GM21360 (cell line): Measurements from ENCODE around the gene GGT7.
"Not testable (repeated sequence)": the region's sequence is repeated elsewhere in the genome, so short reads cannot be mapped to it uniquely, and the experiment has no call there.

Source experiments
- ATAC-seq: cut with Tn5 transposase; IDR thresholded peaks from one replicate; pipeline ENCODE4 v1.9.1; 2021; ENCODE audit warnings: mild to moderate bottlenecking, moderate library complexity; ENCODE audit not compliant: unreplicated experiment

GGT7 gene

GRCh38 chr20:34883087-34883688, 10.5 kb upstream of the GGT7 start:
- no peak for ATAC-seq

DNA sequence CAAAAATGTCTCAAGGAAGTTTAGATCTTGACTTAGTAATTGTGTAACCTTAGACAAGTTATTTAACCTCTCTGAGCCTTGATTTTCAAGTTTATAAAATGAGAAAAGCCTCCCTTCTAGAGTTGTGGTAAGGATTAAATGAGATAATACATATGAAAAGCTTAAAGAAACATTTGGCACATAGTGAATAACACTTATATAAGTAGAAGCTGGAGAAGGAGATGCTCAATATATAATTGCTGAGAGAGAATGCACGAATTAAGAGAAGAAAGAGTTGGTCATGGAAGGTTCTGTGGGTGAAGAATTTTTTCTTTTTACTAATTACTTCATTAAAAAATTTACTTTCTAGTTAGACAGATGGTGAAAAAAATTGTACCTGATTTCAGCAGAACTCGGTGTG, 9.0 kb upstream of the GGT7 start:
- ATAC-seq, result no peak

DNA sequence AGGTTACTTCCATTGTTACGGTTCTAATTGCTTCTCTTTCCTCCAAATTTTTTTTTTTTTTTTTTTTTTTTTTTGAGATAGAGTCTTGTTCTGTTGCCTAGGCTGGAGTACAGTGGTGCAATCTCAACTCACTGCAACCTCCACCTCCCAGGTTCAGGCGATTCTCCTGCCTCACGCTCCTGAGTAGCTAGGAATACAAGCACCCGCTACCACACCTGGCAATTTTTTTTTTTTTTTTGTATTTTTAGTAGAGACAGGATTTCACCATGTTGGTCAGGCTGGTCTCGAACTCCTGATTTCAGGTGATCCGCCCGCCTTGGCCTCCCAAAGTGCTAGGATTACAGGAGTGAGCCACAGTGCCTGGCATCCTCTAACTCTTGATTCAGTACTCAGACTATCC, 8.3 kb upstream of the GGT7 start:
- not testable (repeated sequence) for ATAC-seq

DNA sequence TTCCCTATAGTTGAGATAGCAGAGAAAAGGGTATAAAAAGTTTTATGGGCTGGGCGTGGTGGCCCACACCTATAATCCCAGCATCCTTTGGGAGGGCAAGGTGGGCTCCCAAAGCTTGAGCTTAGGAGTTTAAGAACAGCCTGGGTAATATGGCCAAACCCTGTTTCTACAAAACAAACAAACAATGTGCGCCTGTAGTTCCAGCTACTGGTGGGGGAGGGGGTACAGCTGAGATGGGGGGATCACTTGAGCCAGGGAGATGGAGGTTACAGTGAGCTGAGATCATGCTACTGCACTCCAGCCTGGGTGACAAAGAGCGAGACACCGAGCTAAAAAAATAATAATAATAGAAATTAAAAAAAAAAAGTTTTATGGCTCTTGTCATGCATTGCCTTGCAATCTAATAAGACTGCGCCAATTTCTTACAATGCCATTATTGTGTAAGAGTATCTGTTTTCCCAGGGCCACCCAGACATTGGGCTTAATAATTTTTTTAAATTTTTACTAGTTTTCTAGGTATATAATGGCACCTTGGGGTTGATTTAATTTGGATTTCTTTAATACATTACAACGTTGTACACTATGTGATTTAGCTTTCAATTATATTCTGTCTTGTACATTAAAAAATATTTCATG, 7.7 kb upstream of the GGT7 start:
- no peak for ATAC-seq

DNA sequence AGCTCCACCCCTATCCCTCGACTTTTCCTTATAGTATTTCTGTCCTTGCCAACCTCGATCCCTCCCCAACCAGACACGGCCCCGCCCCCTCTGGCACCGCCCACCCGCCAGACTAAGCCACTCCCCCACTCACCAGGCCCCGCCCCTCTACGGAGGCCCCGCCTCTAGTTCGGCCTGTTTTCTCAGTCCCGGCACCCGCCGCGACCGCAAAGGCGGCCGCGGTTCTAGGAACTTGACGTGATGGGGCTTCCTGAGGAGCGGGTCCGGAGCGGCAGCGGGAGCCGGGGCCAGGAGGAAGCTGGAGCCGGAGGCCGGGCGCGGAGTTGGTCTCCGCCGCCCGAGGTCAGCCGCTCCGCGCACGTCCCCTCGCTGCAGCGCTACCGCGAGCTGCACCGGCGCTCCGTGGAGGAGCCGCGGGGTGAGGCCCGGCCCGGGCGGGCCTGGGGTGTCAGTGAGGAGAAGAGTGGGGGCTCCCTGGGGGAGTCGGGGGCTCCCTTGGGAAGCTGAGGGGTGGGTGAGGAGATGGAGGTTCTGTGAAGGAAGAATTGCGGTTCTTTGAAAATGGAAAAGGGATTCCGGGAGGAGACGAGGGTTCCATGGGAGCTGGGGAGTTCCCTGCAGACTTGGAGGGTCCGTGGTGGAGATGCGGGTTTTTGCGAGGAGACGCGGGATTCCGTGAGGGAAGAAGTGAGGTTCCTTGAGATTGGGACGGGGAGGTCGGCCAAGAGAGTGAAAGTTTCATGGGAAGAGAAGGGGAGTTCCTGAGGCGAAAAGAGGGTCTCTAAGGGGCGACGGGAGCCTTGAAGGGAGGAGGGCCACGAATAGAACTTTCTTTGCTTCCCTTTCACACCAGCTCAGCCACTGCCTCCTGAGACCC, 4.0 kb upstream of the GGT7 start, which contains the start of gene ACSS2:
Gene ACSS2 (plus strand): TSS at position 207 of the 877 bp plus-strand sequence. CDS start 34 bp downstream, at position 241.
- peak; percentile 38 for ATAC-seq

DNA sequence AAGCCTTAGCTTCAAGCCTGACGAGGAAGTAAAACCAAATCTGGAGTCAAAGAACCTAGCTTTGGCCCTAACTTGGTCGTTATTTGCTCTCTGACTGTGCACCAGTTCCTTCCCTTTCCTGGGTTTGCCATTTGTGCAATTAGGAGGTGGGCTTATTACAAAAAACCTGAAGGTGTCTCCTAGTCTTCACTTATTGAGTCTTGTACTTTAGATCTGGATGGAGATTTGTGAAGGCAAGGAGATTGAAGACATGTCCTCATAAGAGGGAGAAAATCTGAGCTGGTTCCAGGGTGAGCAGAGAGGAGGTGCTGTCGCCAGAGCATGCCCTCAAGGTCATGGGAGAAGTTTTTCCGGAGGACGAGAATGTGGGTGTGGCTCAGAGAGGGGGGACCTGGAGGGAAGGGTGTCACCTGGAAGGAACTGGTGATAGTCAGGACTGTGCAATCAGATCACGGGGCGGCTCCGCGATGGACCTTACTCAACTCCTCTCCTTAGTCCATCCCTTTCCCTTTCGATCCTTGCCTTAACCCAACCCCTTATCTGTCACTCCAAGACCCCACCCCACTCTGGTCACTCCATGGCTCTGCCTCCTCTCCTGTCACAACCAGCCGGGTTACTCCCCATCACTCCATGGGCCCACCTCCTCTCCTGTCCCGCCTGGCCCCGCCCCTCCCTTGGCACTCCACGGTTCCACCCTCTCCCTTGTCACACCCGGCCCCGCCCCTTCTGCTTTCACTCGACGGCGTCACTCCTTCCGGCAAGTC, 3.2 kb upstream of the GGT7 start:
- peak; percentile 42 for ATAC-seq

DNA sequence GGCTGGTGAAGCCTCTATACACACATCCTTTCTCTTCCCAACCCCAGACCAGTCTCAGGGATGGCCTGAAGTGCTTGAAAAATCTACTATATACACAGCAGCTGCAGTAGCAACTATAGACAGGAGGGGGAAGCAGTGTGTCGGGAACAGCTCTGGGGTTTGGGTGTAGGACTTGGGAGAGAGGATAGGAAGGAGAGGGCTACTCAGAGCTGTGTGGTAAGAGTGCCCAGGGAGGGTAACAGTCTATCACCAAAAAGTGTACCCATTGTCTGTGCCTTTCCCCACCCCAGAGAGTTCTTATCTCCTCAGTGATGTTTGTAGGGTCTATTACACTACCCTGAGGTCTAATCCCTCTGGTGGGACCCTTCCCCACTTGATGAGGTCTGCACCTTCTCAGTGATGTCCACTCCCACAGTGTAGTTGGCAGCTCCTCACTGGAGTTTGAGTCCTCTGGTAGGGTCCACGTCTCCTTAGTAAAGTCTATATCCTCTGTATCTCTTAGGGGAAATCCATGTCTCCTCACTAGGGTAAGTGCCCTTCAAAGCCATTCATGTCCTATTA, 1.5 kb upstream of the GGT7 start:
- no peak for ATAC-seq

GRCh38 chr20:34873583-34874093, 982 bp upstream of the GGT7 start:
- ATAC-seq, result no peak

DNA sequence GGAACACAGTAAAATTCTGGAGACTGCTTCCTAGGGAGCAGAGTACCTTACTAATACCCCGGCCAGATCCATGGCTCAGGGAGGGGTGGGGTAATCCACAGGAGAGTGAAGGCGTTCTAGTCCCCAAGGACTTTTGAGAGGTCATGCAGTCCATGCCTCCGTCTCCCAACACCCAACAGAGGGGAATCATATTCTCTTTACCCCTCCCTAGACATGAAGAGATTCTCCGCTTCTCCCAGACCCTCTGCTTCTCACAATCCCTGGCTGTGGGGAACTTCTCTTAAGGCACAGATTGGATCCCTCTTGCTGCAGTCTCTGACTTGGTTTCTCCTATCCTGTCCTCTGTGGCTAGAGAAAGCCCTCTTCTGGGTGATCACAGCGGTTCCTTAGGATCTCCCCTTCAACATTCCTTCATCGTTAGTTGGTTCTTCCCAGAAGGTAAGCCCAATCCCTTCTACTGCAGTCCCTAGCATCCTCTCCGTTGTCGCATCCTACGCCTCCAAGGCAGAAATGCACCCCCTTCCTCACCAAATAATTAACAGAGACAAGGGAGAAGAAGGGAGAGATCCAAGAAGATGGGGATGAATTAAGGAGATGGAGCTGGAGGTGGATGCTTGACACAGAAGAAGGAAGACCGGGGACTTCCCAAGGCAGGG, 562 bp downstream of the GGT7 start:
- no peak for ATAC-seq

GRCh38 chr20:34871320-34871926, 1.2 kb downstream of the GGT7 start:
- no peak for ATAC-seq

GRCh38 chr20:34864216-34864615, 8.4 kb downstream of the GGT7 start:
- no peak for ATAC-seq

DNA sequence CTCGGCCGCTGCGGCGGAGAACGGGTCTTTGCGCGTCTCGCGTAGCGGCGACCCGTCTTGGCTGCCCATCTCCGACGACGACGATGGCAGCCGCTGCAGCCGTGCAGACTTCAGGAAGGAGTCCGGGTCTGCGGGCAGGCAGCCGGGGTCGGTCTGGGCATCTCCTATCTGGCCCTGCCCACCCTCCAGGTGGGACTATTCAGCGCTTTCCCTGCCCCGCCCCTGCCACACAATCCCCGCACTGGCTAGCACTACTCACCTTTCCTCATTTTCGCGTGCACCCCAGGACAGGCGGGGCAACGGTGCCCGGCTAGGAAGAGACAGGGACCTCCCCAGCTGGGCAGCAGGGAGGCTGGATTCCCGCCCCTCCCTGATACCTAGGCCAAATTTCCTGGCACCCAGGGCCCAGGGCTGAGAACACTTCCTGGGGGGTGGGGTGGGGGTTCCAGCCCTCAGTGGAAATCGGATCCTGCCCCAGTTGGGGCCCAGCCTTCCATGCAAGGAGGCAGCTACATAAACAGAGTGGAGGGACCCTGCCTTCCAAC, 9.2 kb downstream of the GGT7 start:
- no peak for ATAC-seq

DNA sequence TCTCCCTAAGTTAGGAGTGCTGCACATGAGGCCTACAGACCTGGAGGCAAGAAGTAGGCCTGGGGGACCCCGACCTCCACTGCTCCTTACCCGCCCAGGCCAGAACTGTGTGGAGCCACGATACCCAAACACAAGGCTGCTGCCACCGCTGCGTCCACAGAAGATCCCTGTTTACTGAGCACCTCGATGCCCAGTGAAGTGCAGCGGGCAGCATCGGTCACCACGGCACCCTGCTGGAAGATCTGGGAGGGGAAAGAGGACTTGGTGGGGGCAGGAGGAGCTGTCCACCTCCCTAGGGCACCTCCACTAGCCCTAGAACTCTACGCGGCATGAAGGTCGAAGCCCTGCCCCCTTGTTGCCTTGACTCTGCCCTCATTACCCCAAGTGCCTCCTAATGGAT, 9.9 kb downstream of the GGT7 start:
- no peak for ATAC-seq

DNA sequence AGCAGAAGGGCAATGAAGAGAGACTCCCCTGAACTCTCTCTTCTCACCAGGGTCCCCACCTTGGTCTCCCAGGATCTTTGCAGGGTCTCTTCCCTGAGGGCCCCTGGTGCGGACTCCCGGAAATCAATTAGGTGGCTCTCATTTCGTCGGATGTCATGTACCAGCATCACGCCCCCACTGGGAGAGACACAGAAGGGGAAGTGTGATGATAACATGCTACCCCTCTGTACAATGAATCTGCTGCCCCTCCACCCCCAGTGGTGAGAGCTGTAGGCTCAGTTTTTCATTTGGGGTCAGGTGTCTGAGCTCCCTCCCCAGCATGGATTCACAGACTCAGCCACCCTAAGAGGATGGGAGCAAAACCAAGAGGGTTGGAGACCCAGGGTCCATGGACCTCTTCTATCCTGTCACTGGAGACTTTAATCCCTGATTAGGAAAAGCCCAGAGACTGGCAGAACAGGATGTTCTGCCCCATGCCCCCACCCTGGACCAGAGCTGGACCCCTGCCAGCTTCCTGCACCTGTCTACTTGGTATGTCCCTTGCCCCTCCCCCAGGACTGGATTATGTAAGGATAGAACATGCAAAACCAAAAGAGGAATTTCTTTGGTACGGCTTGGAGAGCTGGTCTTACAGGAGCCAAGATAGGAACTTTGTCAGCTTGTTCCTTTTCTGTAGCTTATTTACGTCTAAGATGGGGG, 11.1 kb downstream of the GGT7 start:
- no peak for ATAC-seq

GRCh38 chr20:34859826-34860545, 12.7 kb downstream of the GGT7 start:
- no peak for ATAC-seq

DNA sequence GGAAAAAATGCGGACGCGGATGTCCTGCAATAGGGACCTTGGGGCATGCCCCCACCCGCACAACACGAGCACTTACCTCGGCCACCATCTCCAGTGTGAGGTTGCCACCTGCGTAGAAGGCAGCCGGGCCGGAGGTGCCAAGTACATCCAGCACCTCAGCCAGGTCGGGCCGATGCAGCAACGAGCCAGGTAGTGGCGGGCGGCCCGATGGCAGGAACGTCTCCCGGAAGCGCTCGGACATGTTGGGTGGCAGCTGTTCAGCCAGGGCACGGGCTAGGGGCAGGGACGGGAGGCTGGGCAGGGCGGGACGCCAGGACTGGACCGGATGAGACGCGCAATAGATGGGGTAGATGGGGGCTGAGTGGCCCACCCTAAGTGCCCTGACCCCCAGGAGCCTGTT, 13.3 kb downstream of the GGT7 start:
- no peak for ATAC-seq

- ATAC-seq, result no peak
These were observed 20.4 kb downstream of the GGT7 start for GRCh38 chr20:34852298-34852697.

DNA sequence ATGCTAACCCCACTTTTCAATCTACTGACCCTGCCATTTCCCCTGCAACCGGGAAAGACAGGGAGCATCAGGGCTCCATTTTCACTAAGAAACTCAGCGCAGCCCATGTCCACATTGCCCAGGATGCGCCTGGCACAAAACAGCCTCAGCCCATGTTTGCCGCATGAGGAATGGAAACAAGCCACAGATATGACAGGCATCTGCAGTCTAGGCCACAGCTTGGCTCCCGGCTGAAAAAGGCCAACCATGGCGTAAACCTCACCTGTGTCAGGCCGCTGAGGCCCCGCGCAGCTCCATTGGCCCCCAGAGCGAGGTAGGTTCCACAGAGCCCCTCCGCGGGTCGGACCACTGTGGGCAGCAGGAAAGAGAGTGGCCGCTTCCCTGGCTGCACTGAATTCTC, 21.7 kb downstream of the GGT7 start:
- ATAC-seq, result no peak
